Pancreas (tissue), 10 donors: ENCODE measurements around the gene DLGAP3. TPM values are rescaled to one million over a fixed set of nuclear protein-coding genes. Genes with fewer than 3 reads are reported as not detected.

Source experiments
- ATAC-seq, 4 donors: fragments of 200-7000 bp; cut with Tn5 transposase; one replicate each; pipeline versions ENCODE4 v1.8.0 to v1.9.1; 2020; ENCODE audit warnings: mild to moderate bottlenecking in 4 of 4, moderate library complexity in 4 of 4
- DNase-seq, 6 donors: peaks; one replicate each; pipeline ENCODE4 v3.0.0-alpha.2; 2020
- FAIRE-seq: peaks from 2 replicates; lab custom pipeline; 2012; peaks lifted over from hg19 to GRCh38; lab: Jason Lieb, UNC
- H3K27ac ChIP-seq, 4 donors: fragments of 200-600 bp; sonication (generic); 1 replicate in 3 of 4; 2 replicates in 1 of 4; pipeline versions ENCODE4 v1.5.0 to v1.8.0; 2020
- H3K27me3 ChIP-seq, 4 donors: fragments of 200-600 bp; one replicate each; pipeline ENCODE4 v1.8.0; 2021
- H3K36me3 ChIP-seq, 3 donors: fragments of 200-600 bp; sonication (generic) in 1 of 3; one replicate each; pipeline versions ENCODE4 v1.5.0 to v1.8.0; 2020 to 2021
- H3K4me1 ChIP-seq, 3 donors: fragments of 200-600 bp; one replicate each; pipeline ENCODE4 v1.8.0; 2021
- H3K4me3 ChIP-seq, 4 donors: fragments of 200-600 bp; sonication (generic) in 2 of 4; one replicate each; pipeline versions ENCODE4 v1.5.0 to v1.8.0; 2020 to 2021
- H3K9me3 ChIP-seq, 4 donors: fragments of 200-600 bp; one replicate each; pipeline ENCODE4 v1.8.0; 2021
- CTCF ChIP-seq, 4 donors: fragments of 200-600 bp; sonication (generic) in 3 of 4; IDR thresholded peaks; one replicate each; pipeline versions ENCODE4 v1.5.0 to v1.8.0; 2021; ENCODE audit warnings: antibody characterized with exemption in 4 of 4
- WGBS, 2 donors: extraction: QIAGEN DNeasy Blood & Tissue Kit; methylation state at CpG; one replicate each; pipeline ENCODE4 v1.1.7; 2013; 5-methylcytosine and 5-hydroxymethylcytosine counted together
- intact Hi-C, 3 donors: fragments of 100-400 bp; cut with DNase I; formaldehyde crosslinking; loops; one replicate each; pipeline versions ENCODE4 v1.11.1 to v1.14.2; 2022
- polyA plus RNA-seq, 2 donors: library from polyadenylated mRNA; stranded (reverse); fragments of 200-250 nt; gene quantifications; one replicate each; pipeline ENCODE4 v1.2.3, GENCODE V29; 2013
- total RNA-seq, 6 donors: library from RNA; stranded (reverse); fragmentation: NEBNext Ultra II Directional in 4 of 6; extraction: Animal tissue kit (Norgen Biotek cat#: 25700) in 4 of 6; gene quantifications; one replicate each; pipeline versions ENCODE4 v1.2.1 to v1.2.4, GENCODE V29; 2021 to 2023
- donor health status: healthy with polysubstance abuse.
- donor health status: DM: no; HTN: no; CAD: no; lungs with moderate emphysema.
- donor health status: DM: no; HTN: no; CAD: no.
- donor health status: control.
- donor health status: control.
- donor health status: Bipolar disorder and iron deficiency.
- donor health status: DM: yes; HTN: yes; CAD: no.
- donor health status: DM: no; HTN: no; CAD: no.
- donor health status: DM: no; HTN: no; CAD: no.
- donor health status: DM: yes; HTN: yes; CAD: no.

Gene DLGAP3
- total and polyA plus RNA-seq, 8 donors, result 0.53 to 1.8 (median 1.4) TPM

- H3K9me3 ChIP-seq, result no peaks in the 10 kb centered on the region
- H3K4me3 ChIP-seq, result no peak overlapping the region
- no peak for FAIRE-seq
- WGBS, 2 donors, result 3 to 6% methylated on average over 16 of the region's 16 CpGs
- TF ChIP-seq CTCF (IDR thresholded peaks at IDR 0.05), result no peak
- H3K36me3 ChIP-seq, result no peaks in the 10 kb centered on the region
- ATAC-seq, result peak; percentile 72 to 95 (median 80)
- peaks cover 0 to 11% (median 0%) of the 10 kb centered on the region in 4 donors for H3K27me3 ChIP-seq
- peaks cover 0 to 4% (median 0%) of the 10 kb centered on the region in 3 donors for H3K4me1 ChIP-seq
- no peak overlapping the region for H3K27ac ChIP-seq
- intact Hi-C loops, result no loop called here
- DNase-seq, result peak; percentile 49 to 85 (median 69)
Observed at GRCh38 chr1:34924759-34925555, 4.5 kb downstream of the DLGAP3 start.

- no peak for TF ChIP-seq CTCF (IDR thresholded peaks at IDR 0.05)
- DNase-seq (no peak), FAIRE-seq (no peak), ATAC-seq (no peak)
- H3K27ac ChIP-seq, result no peak overlapping the region
- H3K36me3 ChIP-seq, result no peaks in the 10 kb centered on the region
- intact Hi-C loops, result no loop called here
- peaks cover 0 to 11% (median 0%) of the 10 kb centered on the region in 4 donors for H3K27me3 ChIP-seq
- H3K9me3 ChIP-seq, result no peaks in the 10 kb centered on the region
- no peaks in the 10 kb centered on the region for H3K4me1 ChIP-seq
- H3K4me3 ChIP-seq, result no peak overlapping the region
Observed at GRCh38 chr1:34923490-34923889, 6.0 kb downstream of the DLGAP3 start.

- Histone ChIP-seq H3K27me3 (no peaks in the 10 kb centered on the region), H3K27ac (no peak overlapping the region), H3K9me3 (no peaks in the 10 kb centered on the region), H3K4me3 (no peak overlapping the region), H3K36me3 (no peaks in the 10 kb centered on the region), H3K4me1 (no peaks in the 10 kb centered on the region)
- ATAC-seq, result peak in 3 of 4 donors; percentile 11 to 40 (median 30)
- no peak for DNase-seq
- FAIRE-seq, result no peak
- intact Hi-C loops, result no loop called here
- TF ChIP-seq CTCF (IDR thresholded peaks at IDR 0.05), result no peak
- 26% methylated on average over 14 of the region's 14 CpGs for WGBS, 2 donors
Observed at GRCh38 chr1:34918977-34919561, 10.4 kb downstream of the DLGAP3 start.

GRCh38 chr1:34918386-34918976 lies 11.0 kb downstream of the DLGAP3 start:
- no peak for TF ChIP-seq CTCF (IDR thresholded peaks at IDR 0.05)
- 33 to 40% methylated on average over 11 of the region's 11 CpGs for WGBS, 2 donors
- DNase-seq (no peak), FAIRE-seq (no peak), ATAC-seq (peak in 1 of 4 donors; percentile 20)
- intact Hi-C loops, result no loop called here
- Histone ChIP-seq H3K36me3 (no peaks in the 10 kb centered on the region), H3K27ac (no peak overlapping the region), H3K4me3 (no peak overlapping the region), H3K9me3 (no peaks in the 10 kb centered on the region), H3K27me3 (no peaks in the 10 kb centered on the region), H3K4me1 (no peaks in the 10 kb centered on the region)
